Activated naive CD4-positive, alpha-beta T cell treated with anti-CD3 and anti-CD28 coated beads for 36 hours (primary cell): Measurements from ENCODE around the gene FREM2. TPM values are rescaled to one million over a fixed set of nuclear protein-coding genes. Genes with fewer than 3 reads are reported as not detected.

Experiments used
- CTCF ChIA-PET: fragments of 350-600 bp; sonication (Branson Sonifier 250); formaldehyde crosslinking; loops from one replicate; lab custom pipeline; 2021; ENCODE audit warnings: antibody characterized with exemption; lab: Charles Lee
- DNase-seq: peaks from one replicate; pipeline ENCODE4 v3.0.0-alpha.2; 2020
- H3K27ac Mint-ChIP-seq: one replicate; pipeline ENCODE4 v1.8.0; 2021; ENCODE audit warnings: mild to moderate bottlenecking, mixed read lengths
- H3K27me3 Mint-ChIP-seq: one replicate; pipeline ENCODE4 v1.8.0; 2021; ENCODE audit warnings: low read depth, mixed read lengths
- H3K36me3 Mint-ChIP-seq: one replicate; pipeline ENCODE4 v1.8.0; 2021; ENCODE audit warnings: low read depth, mixed read lengths
- H3K4me1 Mint-ChIP-seq: one replicate; pipeline ENCODE4 v1.8.0; 2021; ENCODE audit warnings: low read depth, mixed read lengths
- H3K4me3 Mint-ChIP-seq: one replicate; pipeline ENCODE4 v1.8.0; 2021; ENCODE audit warnings: mild to moderate bottlenecking, moderate library complexity, mixed read lengths
- H3K9me3 Mint-ChIP-seq: one replicate; pipeline ENCODE4 v1.8.0; 2021; ENCODE audit warnings: mixed read lengths
- intact Hi-C: fragments of 100-400 bp; cut with micrococcal nuclease; formaldehyde crosslinking; loops from one replicate; pipeline ENCODE4 v1.15.1; 2023
- total RNA-seq, 2 experiments: library from RNA; stranded (reverse); gene quantifications; one replicate each; pipeline ENCODE4 v1.2.3, GENCODE V29; 2021

Gene FREM2
- total RNA-seq, 2 experiments from 2014 or later, result not detected

DNA sequence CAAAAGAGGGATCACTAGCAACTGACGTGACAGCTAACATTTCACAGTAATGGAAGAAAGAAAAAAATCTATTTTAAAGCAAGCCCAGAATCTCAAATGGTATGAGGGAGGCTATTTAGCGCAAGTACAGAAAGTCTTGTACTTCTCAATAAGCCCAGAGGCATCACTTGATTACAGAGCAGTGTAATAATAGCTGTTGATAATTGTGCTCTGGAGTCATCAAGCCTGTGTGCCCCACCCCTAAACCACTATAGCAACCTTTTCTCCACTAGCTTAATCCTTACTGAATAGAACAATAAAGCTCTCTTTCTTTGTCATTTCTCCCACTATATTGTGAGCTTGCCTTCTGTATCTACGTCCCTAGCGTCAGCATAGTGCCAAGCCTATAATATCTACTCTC is 56.6 kb downstream of the FREM2 start:
- Mint-ChIP-seq H3K27me3 (peaks cover 2% of the 10 kb centered on the region), H3K36me3 (no peaks in the 10 kb centered on the region), H3K9me3 (no peaks in the 10 kb centered on the region), H3K4me3 (no peak overlapping the region), H3K4me1 (no peaks in the 10 kb centered on the region), H3K27ac (no peak overlapping the region)
- intact Hi-C loops, result no loop called here
- CTCF ChIA-PET, result no interaction called here
- no peak for DNase-seq

DNA sequence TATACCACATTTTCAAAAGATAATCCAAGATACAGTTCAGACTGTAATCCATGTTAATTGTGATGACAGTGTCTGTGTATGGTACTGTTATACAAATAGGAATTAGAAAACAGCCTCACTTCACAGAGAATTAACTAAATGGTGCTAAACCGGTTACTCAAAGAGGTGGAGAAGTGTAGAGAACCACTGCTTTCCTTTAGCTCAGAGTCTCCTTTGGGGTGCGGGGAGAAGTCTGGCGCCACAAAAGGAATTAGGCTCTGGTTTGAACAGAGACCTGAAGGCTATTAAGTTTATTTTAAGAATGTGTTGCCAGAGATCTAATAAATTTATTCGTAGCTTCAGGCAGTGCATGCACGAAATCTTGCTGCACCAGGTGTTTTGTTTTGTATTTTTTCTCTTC is 65.8 kb downstream of the FREM2 start:
- no peak for DNase-seq
- no peaks in the 10 kb centered on the region for H3K36me3 Mint-ChIP-seq
- H3K4me1 Mint-ChIP-seq, result no peaks in the 10 kb centered on the region
- peaks cover 13% of the 10 kb centered on the region for H3K27me3 Mint-ChIP-seq
- H3K27ac Mint-ChIP-seq, result no peak overlapping the region
- intact Hi-C loops, result no loop called here
- no peak overlapping the region for H3K4me3 Mint-ChIP-seq
- CTCF ChIA-PET, result no interaction called here
- no peaks in the 10 kb centered on the region for H3K9me3 Mint-ChIP-seq

DNA sequence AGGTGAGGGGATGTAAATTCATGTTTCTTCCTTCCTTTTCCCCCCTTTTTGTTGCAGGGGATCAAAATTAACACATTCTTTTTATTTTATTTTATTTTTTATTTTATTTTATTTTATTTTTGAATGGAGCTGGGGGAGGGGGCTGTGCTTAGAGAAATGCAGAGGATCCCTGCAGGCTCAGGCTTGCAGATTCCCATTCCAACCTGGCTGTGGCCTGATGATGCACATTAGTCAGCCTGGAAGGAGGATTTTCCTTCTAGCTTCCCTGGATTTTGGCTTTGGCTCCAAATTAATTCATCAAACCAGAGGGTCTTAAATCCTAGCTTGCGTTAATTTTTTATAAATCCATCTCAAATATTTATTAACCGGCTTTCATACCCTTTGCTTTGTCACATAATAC is 67.0 kb downstream of the FREM2 start:
- H3K27me3 Mint-ChIP-seq, result peaks cover 16% of the 10 kb centered on the region
- H3K27ac Mint-ChIP-seq, result no peak overlapping the region
- intact Hi-C loops, result no loop called here
- H3K4me1 Mint-ChIP-seq, result no peaks in the 10 kb centered on the region
- CTCF ChIA-PET, result interaction anchor here (0.6 kb wide), 1 partner anchor 1208 kb away, joined by 5 read pairs; no protein-coding TSS in a partner anchor
- no peaks in the 10 kb centered on the region for H3K36me3 Mint-ChIP-seq
- H3K4me3 Mint-ChIP-seq, result no peak overlapping the region
- no peak for DNase-seq
- H3K9me3 Mint-ChIP-seq, result no peaks in the 10 kb centered on the region

DNA sequence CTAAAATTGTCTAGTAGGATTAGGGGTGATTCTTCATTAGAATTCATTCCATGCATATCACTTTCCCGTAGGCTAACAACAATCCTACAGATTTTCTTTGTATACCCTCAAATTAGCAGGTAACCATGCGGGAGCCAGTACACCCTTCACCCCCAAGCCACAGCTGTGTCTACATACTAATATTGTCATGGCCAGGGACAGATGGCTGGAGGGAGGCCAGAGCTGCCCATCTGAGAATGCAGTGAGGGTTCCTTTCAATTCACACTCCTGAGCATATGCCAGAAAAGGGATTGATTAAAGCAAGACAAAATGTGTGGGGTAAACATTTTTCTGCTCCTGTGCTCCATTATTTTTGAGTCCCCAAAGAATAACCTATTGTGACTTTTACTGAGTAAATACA is 68.9 kb downstream of the FREM2 start:
- Mint-ChIP-seq H3K27ac (no peak overlapping the region), H3K36me3 (no peaks in the 10 kb centered on the region), H3K4me1 (no peaks in the 10 kb centered on the region), H3K4me3 (no peak overlapping the region), H3K9me3 (no peaks in the 10 kb centered on the region), H3K27me3 (peaks cover 16% of the 10 kb centered on the region)
- CTCF ChIA-PET, result no interaction called here
- no peak for DNase-seq
- intact Hi-C loops, result no loop called here

DNA sequence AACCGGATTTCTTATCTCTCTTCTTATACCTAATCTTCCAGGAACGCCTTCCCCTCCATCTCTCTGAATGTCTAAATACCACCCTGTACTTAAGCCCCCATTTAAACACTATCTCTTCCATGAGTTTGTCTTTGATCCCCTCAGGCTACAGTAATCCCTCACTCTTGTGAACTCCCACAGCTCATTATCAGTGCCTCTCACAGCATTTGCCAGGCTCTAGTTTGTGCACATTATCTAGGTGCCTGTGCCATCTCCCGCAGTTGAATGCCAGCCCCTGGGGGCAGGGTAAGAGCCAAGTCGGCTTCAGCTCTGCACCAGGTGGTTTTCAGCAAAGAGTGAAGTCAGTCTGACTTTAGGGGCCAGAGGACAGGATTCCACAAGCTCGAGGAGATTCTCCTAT is 71.4 kb downstream of the FREM2 start:
- peaks cover 16% of the 10 kb centered on the region for H3K27me3 Mint-ChIP-seq
- DNase-seq, result no peak
- H3K4me1 Mint-ChIP-seq, result no peaks in the 10 kb centered on the region
- intact Hi-C loops, result no loop called here
- no peaks in the 10 kb centered on the region for H3K9me3 Mint-ChIP-seq
- H3K27ac Mint-ChIP-seq, result no peak overlapping the region
- CTCF ChIA-PET, result no interaction called here
- H3K36me3 Mint-ChIP-seq, result no peaks in the 10 kb centered on the region
- H3K4me3 Mint-ChIP-seq, result no peak overlapping the region

DNA sequence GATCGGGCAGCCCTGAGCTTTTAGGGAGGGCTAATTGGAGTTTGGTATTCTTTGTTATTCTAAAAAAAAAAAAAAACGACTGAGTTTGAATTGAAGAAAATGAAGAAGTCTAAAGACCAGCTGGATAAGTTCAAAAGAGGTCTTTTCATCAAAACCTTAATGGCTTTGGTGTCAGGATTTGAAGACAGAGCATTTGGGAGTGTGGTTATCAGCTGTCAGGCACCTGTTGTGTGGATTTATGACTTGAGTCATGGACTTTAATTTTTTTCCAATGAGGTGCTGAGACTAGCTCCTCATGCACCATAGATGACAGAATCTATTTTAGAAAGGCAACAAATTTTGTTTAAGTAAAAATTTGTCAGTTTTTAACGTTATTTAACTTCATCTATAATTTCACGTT is 72.5 kb downstream of the FREM2 start:
- no peak for DNase-seq
- Mint-ChIP-seq H3K27ac (no peak overlapping the region), H3K4me3 (no peak overlapping the region), H3K9me3 (no peaks in the 10 kb centered on the region), H3K27me3 (peaks cover 12% of the 10 kb centered on the region), H3K4me1 (no peaks in the 10 kb centered on the region), H3K36me3 (no peaks in the 10 kb centered on the region)
- intact Hi-C loops, result no loop called here
- CTCF ChIA-PET, result interaction anchor here (0.7 kb wide), 1 partner anchor 170 kb away, joined by 3 read pairs; no protein-coding TSS in a partner anchor

DNA sequence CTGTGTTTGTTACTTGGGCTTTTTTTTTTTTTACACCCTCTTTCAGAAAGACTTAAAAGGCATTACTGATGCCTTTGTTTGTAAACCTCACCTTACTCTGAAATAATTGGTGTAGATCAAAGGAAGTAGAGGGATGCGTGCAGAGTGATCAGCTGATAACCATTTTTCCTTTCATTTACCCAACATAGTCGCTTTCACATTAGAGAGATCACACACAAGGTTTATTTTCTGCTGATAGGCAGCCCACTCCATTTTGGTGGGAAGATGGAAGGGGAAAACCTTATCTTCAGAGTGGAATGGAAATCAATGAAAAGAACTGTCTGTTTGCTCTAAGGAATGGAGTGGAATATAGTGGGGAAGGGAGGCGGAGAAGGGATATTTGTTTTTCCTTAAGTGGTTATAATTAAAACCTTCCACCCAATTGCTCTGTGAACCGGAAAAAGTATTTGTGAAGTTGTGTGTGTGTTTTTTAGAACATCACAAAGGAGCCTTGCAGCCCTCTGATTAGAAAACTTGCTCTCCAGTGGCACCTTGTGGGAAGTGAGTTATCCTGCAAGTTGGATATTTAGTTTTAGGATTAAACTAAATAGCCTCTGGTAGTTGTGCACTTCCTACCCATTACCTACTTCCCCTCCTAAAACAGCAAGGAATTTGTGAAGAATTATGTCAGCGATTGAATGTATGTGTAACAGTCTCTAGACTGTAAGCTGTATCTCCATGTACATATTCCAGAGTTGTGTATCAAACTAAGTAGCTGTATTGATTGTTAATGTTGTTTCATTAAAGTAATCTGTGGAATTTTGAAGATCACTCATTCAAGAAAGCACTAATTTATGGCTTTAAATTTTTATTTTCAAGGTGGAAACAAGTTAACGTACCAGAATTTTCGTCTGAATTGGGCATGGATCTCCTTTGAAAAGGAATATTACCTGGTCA is 76.8 kb downstream of the FREM2 start:
- CTCF ChIA-PET, result no interaction called here
- H3K27ac Mint-ChIP-seq, result no peak overlapping the region

DNA sequence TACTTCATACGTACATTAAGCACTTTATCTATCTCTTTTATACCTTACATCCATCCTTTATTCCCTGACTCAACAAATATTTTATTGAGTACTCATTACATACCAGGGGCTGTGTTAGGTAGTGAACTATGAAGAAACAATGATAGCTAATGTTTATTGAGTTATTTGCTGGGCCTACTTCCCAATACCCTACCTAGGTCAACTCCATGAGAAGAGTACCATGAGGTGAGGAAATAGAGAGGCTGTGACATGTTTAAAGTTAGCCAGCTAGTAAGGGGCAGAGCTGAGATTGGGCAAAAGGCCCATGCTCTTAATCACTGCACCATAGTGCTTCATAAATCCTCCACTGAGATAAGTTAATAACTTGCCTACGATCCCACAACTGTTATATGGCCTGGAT is 79.9 kb downstream of the FREM2 start:
- no peak for DNase-seq
- no peaks in the 10 kb centered on the region for H3K9me3 Mint-ChIP-seq
- CTCF ChIA-PET, result no interaction called here
- H3K36me3 Mint-ChIP-seq, result no peaks in the 10 kb centered on the region
- H3K4me3 Mint-ChIP-seq, result no peak overlapping the region
- no peaks in the 10 kb centered on the region for H3K27me3 Mint-ChIP-seq
- intact Hi-C loops, result no loop called here
- H3K4me1 Mint-ChIP-seq, result no peaks in the 10 kb centered on the region
- no peak overlapping the region for H3K27ac Mint-ChIP-seq

More for the DNA sequence above, 76.8 kb downstream of the FREM2 start:
- Mint-ChIP-seq H3K27me3 (no peaks in the 10 kb centered on the region), H3K36me3 (no peaks in the 10 kb centered on the region), H3K4me1 (no peaks in the 10 kb centered on the region), H3K9me3 (no peaks in the 10 kb centered on the region), H3K4me3 (no peak overlapping the region)
- peak; percentile 8 for DNase-seq
- intact Hi-C loops, result loop anchor here (2.0 kb wide), 1 partner anchor 77 kb away; the partner anchor contains the start of gene FREM2

DNA sequence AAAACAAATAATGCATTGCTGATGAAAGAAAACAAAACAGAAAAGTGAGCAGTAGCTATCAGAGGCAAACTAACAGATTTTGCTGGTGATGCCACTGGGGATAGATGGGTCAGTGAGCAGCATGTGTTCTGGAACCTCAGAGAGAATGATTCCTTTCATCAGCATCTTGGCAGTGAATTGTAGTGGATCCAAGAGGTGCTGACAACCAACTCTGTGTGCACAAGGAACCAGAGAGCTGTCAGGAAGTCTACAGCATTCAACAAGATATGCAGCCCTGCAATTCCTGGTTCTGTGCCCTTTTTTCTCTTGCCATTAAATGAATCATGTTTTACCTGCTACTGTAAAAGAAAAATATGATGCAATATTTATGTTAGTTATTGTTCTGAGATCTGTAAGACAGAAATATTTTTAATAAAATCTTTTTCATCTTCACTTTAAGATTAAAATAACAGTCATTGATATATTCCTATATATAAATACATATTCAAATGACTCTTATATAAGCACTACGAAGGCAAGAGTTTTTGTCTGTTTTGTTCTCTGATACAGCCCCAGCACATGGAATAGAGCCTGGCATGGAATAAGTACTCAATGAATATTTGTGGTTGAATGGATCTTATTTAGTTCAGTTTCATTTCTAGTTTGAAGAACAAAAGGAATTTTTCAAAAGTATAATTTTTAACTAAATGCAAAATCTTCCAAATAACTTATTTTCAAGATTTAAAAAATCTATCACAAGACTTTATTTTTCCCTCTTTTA is 80.8 kb downstream of the FREM2 start:
- DNase-seq, result no peak
- Mint-ChIP-seq H3K36me3 (no peaks in the 10 kb centered on the region), H3K9me3 (no peaks in the 10 kb centered on the region), H3K27ac (no peak overlapping the region), H3K4me1 (no peaks in the 10 kb centered on the region), H3K27me3 (no peaks in the 10 kb centered on the region), H3K4me3 (no peak overlapping the region)
- intact Hi-C loops, result no loop called here
- CTCF ChIA-PET, result no interaction called here

DNA sequence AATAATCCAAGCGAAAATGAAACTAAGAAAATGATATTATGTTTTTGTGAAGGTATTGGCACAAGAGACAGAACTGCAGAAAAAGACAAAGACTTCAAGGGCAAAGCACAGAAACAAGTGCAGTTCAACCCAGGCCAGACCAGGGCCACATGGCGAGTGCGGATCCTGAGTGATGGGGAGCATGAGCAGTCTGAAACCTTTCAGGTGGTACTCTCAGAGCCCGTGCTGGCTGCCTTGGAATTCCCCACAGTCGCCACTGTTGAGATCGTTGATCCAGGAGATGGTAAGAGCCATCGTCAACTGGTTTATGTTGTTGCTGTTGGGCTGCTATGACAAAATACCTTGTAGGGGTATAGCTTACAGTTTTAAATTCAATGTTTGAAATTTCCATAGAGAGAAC is 82.6 kb downstream of the FREM2 start:
- CTCF ChIA-PET, result no interaction called here
- H3K27me3 Mint-ChIP-seq, result no peaks in the 10 kb centered on the region
- H3K4me1 Mint-ChIP-seq, result no peaks in the 10 kb centered on the region
- H3K27ac Mint-ChIP-seq, result no peak overlapping the region
- intact Hi-C loops, result no loop called here
- DNase-seq, result no peak
- no peak overlapping the region for H3K4me3 Mint-ChIP-seq
- H3K9me3 Mint-ChIP-seq, result no peaks in the 10 kb centered on the region
- H3K36me3 Mint-ChIP-seq, result no peaks in the 10 kb centered on the region

DNA sequence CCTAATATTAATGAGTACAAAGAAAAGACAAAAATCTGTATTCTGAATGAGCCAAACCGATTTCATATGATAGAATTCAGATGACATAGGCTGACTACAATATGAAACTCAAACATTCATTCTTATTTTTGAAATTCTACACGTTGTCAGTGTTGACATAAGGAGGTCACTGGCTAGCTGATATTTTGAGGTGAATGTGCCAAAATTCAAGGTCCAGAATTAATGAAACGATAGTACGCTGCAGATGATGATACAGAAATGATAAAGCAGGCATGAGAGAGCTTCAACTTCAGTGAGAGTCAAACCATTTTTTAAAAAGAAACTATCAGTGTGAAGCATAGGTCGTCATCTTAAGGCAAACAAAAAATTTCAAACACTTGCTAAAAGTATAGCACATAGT is 88.2 kb downstream of the FREM2 start:
- Mint-ChIP-seq H3K4me1 (no peaks in the 10 kb centered on the region), H3K4me3 (no peak overlapping the region), H3K27me3 (no peaks in the 10 kb centered on the region), H3K27ac (no peak overlapping the region), H3K9me3 (no peaks in the 10 kb centered on the region), H3K36me3 (no peaks in the 10 kb centered on the region)
- intact Hi-C loops, result no loop called here
- CTCF ChIA-PET, result no interaction called here
- no peak for DNase-seq

DNA sequence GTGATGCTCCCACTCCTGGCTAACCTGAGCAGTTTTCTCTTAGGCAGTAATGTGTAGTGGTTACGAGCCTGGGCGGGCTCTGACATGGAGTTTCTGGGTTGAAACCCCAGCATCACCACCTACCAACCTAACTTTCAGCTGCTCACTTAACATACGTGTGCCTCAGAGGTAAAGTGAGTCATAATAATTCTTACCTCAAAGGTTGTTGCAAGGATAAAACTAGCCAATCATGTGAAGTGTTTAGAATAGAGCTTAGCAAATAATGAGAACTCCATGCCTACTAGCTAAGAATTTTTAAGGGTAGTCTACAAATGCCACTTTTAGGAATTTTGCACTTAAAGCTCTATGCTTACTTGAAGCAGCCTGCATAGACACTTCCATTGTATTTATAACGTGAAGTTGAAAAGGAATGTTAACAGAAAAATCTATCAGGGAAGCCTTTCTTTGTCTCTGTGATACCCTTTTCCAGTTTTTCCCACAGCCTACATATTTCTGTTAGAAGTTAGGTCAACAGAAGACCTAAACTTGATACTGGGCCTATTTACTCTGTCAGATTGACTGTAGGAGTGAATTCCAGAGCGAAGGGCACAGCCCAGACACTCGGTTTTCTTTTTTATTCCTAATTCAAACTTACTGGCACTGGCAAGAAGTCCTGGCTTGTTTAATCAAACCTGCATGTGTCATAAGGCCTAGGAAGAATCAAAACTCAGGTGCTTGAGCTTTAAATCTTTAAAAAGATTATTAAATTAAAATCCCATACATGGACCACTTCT is 90.7 kb downstream of the FREM2 start:
- H3K4me1 Mint-ChIP-seq, result no peaks in the 10 kb centered on the region
- H3K36me3 Mint-ChIP-seq, result no peaks in the 10 kb centered on the region
- H3K27ac Mint-ChIP-seq, result no peak overlapping the region
- H3K27me3 Mint-ChIP-seq, result no peaks in the 10 kb centered on the region
- intact Hi-C loops, result no loop called here
- DNase-seq, result no peak
- no peaks in the 10 kb centered on the region for H3K9me3 Mint-ChIP-seq
- no peak overlapping the region for H3K4me3 Mint-ChIP-seq
- CTCF ChIA-PET, result no interaction called here
